SKM-1 treated with dmso at 0.1 percent for 144 hours (cell line): ENCODE data around the gene AP2S1.
"Not testable (repeated sequence)": the region's sequence is repeated elsewhere in the genome, so short reads cannot be mapped to it uniquely, and the experiment has no call there.

Experiments used
- DNase-seq: peaks from one replicate; lab custom pipeline; 2025; ENCODE audit not compliant: unreplicated experiment; lab: John Stamatoyannopoulos, UW

The AP2S1 gene

GRCh38 chr19:46850228-46851203 lies at the start of gene AP2S1:
AP2S1 (minus strand) TSS chr19:46850846; CDS start chr19:46850766, 80 bp downstream.
- DNase-seq, result peak; percentile 85

DNA sequence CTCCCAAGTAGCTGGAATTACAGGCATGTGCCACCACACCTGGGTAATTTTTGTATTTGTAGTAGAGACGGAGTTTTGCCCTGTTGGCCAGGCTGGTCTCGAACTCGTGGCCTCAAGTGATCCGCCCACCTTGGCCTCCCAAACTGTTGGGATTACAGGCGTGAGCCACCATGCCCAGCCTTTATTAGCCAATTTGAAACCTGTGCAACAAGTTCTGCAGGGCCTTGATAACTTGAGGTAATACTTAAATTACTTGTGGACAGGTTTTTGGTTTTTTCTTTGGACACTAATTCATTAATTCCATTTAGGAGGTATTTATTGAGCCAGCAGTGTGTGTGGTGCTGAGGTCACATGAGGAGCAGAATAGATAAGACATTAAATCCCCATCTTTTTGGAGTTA lies 49.7 kb upstream of the AP2S1 start:
- no peak for DNase-seq

DNA sequence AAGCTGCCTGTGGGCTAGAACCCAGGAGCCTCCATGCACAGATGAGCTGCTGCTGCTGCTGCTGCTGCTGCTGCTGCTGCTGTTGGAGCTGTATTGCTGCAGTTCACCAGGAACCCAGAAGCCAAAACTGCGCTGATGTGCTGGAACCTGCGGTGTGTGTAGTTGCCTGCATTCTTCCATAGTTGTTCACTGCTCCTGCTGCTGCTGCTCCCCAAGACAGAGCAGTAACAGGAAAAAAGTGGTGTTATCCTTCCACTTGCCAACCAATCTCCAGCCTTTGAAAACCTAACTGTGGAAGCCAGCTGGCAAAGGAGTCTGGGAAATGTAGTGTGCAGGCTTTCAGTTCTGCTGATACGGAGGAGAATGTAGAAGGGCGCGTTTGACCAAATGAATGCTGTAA lies 48.1 kb upstream of the AP2S1 start:
- no peak for DNase-seq

- DNase-seq, result no peak
Observed at GRCh38 chr19:46896076-46896794, 45.6 kb upstream of the AP2S1 start.

GRCh38 chr19:46892252-46893179 lies 41.9 kb upstream of the AP2S1 start:
- no peak for DNase-seq

- no peak for DNase-seq
Observed at GRCh38 chr19:46890423-46891170, 40.0 kb upstream of the AP2S1 start.

GRCh38 chr19:46887240-46887782 lies 36.7 kb upstream of the AP2S1 start:
- peak; percentile 0 for DNase-seq

- no peak for DNase-seq
Observed at GRCh38 chr19:46886546-46887239, 36.0 kb upstream of the AP2S1 start.

DNA sequence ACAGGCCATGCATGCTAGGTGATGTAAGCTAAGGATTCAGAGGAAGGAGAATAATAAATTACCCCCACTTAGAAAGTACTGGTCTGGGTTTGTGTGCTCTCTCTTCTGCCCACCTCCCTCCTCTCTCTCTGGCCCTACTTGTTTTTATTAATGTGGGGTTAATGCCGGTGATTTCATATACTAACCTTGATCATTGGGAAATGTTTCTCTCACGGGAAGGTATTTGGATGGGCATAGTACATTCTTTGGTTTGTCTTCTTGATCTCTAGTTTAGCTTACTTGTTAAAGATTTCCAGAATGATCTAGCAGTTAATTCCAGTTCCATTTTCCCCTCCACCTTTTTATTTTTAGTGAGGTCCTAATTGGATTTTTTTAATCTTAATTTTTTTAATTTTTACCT lies 34.8 kb upstream of the AP2S1 start:
- DNase-seq, result no peak

DNA sequence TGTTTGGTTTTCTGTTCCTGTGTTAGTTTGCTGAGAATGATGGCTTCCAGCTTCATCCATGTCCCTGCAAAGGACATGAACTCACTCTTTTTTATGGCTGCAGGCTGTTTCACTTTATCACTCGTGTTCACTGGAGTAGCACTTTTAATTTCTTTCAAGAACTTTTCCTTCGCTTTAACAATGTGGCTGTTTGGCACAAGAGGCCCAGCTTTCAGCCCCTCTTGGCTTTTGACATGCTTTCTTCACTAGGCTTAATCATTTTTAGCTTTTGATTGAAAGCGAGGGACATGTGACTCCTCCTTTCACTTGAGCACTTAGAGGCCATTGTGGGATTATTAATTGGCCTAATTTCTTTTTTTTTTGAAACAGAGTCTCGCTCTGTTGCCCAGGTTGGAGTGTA lies 32.1 kb upstream of the AP2S1 start:
- not testable (repeated sequence) for DNase-seq

- DNase-seq, result no peak
Observed at GRCh38 chr19:46882034-46882433, 31.4 kb upstream of the AP2S1 start.

- DNase-seq, result no peak
Observed at GRCh38 chr19:46881092-46881491, 30.4 kb upstream of the AP2S1 start.

GRCh38 chr19:46880431-46880830 lies 29.8 kb upstream of the AP2S1 start:
- DNase-seq, result no peak

DNA sequence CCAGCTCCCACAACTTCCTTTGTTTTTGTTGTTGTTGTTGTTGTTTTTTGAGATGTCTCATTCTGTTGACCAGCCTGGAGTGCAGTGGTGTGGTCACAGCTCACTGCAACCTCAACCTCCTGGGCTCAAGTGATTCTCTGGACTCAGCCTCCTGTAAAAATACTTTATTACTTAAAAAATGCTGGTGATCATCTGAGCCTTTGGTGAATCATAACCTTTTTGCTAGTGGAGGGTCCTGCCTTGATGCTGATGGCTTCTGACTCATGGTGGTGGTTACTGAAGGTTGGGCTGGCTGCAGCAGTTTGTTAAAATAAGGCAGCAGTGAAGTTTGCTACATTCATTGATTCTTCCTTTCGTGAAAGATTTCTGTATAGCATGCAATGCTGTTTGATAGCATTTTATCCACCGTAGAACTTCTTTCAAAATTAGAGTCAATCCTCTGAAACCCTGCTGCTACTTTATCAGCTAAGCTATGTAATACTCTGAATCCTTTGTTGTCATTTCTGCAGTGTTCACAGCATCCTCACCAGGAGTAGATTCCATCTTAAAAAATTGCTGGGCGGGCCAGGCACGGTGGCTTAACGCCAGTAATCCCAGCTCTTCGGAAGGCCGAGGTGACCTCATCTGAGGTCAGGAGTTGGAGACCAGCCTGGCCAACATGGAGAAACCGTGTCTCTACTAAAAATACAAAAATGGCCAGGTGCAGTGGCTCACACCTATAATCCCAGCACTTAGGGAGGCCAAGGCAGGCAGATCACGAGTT lies 28.1 kb upstream of the AP2S1 start:
- no peak for DNase-seq

GRCh38 chr19:46875657-46876056 lies 25.0 kb upstream of the AP2S1 start:
- DNase-seq, result no peak

GRCh38 chr19:46875234-46875633 lies 24.6 kb upstream of the AP2S1 start:
- no peak for DNase-seq

DNA sequence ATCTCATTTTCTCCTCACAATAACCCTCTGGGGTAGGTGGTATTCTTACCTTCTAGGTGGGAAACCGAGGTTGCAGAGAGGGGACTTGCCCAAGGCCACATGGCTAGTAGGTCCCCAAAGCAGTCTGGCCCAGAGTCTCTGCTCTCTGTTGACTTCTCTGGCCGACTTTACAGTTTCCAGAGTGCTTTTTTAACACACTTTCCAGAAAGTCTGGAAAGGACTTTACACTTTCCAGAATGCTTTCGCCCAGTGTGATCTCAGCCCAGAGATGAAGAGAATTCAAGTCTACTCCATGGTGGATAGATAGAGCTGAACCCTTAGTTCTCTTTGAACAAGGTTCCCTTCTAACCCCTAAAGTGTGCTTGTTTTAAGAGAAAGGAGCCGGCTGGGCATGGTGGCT lies 22.3 kb upstream of the AP2S1 start:
- no peak for DNase-seq

DNA sequence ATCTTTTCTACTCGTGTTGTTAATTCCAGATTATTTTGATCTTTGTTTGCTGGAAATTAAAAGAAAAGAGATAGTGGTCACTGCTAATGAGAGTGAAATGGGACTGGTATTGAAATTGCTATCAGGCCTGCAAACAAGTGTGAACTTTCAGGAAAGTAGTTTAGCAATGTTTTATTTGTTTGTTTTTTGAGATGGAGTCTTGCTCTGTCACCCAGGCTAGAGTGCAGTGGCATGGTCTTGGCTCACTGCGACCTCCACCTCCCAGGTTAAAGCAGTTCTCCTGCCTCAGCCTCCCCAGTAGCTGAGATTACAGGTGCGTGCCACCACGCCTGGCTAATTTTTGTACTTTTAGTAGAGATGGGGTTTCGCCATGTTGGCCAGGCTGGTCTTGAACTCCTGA lies 20.5 kb upstream of the AP2S1 start:
- not testable (repeated sequence) for DNase-seq
